ENCODE results near the gene HTATIP2. TPM values are rescaled to one million over a fixed set of nuclear protein-coding genes. Genes with fewer than 3 reads are reported as not detected.

Gene HTATIP2
- total RNA-seq, 4 donors from 2014 or later: 30.2 to 54.7 (median 43.7) TPM

DNA sequence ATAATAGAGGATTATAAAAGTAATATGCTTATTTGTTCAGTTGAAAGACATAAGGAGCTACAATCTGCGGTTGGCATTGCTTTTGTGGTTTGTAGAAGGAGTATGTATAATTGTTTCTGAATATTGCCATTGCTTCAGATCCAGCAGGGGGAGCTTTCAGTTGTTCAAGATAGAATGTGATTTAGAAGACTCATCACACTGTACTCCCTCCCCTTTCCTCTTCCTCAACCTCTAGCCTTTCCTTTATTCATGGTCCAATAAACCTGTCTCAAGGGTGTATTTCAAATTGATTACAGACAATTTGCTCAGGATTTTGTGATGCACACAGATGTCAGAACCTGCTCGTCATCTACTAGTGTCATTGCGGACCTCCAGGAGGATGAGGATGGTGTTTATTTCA lies 33.8 kb downstream of the HTATIP2 start:
- DNase-seq (ENCODE audit: extremely low spot score): no peak
- Histone ChIP-seq H3K27ac (replicated peaks in 1 of 4) (no peak overlapping the region), H3K9me3 (no peaks in the 10 kb centered on the region), H3K27me3 (no peaks in the 10 kb centered on the region), H3K4me1 (no peaks in the 10 kb centered on the region), H3K36me3 (peaks cover 12 to 69% (median 41%) of the 10 kb centered on the region in 4 donors), H3K4me3 (no peak overlapping the region)
- intact Hi-C loops (cut with DNase I): no loop called here
- WGBS: 81% methylated on average over 3 of the region's 3 CpGs
- TF ChIP-seq POLR2A (IDR thresholded peaks at IDR 0.05; ENCODE audit: low read depth) (no peak), POLR2AphosphoS5 (IDR thresholded peaks at IDR 0.05) (no peak), EP300 (IDR thresholded peaks at IDR 0.05) (no peak)
- TF ChIP-seq, protein P1, sequence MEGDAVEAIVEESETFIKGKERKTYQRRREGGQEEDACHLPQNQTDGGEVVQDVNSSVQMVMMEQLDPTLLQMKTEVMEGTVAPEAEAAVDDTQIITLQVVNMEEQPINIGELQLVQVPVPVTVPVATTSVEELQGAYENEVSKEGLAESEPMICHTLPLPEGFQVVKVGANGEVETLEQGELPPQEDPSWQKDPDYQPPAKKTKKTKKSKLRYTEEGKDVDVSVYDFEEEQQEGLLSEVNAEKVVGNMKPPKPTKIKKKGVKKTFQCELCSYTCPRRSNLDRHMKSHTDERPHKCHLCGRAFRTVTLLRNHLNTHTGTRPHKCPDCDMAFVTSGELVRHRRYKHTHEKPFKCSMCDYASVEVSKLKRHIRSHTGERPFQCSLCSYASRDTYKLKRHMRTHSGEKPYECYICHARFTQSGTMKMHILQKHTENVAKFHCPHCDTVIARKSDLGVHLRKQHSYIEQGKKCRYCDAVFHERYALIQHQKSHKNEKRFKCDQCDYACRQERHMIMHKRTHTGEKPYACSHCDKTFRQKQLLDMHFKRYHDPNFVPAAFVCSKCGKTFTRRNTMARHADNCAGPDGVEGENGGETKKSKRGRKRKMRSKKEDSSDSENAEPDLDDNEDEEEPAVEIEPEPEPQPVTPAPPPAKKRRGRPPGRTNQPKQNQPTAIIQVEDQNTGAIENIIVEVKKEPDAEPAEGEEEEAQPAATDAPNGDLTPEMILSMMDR (IDR thresholded peaks at IDR 0.05): peak; percentile 20 to 53 (median 30)

DNA sequence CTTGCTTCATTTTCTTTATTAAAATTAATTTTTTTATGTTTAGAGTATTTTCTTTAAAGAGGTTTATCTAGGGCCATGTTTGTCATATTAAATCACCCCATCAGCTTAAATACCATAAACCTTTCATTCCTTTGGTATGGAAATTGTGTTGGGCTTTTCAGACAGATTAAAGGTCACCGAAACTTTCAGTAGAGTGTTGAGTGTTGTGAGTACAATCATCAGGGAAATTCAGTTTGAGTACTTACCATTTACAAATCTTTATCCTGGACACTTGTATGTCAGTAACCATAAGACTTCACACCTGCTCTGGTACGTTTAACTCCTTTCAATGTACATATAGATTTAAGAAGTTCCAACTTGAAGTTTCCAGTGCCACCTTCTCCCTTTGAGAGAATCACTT lies 36.0 kb downstream of the HTATIP2 start:
- TF ChIP-seq POLR2AphosphoS5 (IDR thresholded peaks at IDR 0.05) (no peak), POLR2A (IDR thresholded peaks at IDR 0.05; ENCODE audit: low read depth) (no peak), EP300 (IDR thresholded peaks at IDR 0.05) (no peak)
- TF ChIP-seq, protein P1 (IDR thresholded peaks at IDR 0.05): no peak
- H3K4me3 ChIP-seq: no peak overlapping the region
- H3K9me3 ChIP-seq: no peaks in the 10 kb centered on the region
- 91% methylated on average over 2 of the region's 2 CpGs for WGBS
- H3K27me3 ChIP-seq: no peaks in the 10 kb centered on the region
- H3K36me3 ChIP-seq: peaks cover 16 to 68% (median 39%) of the 10 kb centered on the region in 4 donors
- no peaks in the 10 kb centered on the region for H3K4me1 ChIP-seq
- no peak overlapping the region for H3K27ac ChIP-seq (replicated peaks in 1 of 4)
- DNase-seq (ENCODE audit: extremely low spot score): no peak
- intact Hi-C loops (cut with DNase I): no loop called here

GRCh38 chr11:20403059-20403458 lies 39.5 kb downstream of the HTATIP2 start:
- DNase-seq (ENCODE audit: extremely low spot score): no peak
- no peaks in the 10 kb centered on the region for H3K4me1 ChIP-seq
- no peak overlapping the region for H3K27ac ChIP-seq (replicated peaks in 1 of 4)
- intact Hi-C loops (cut with DNase I): no loop called here
- TF ChIP-seq, protein P1 (IDR thresholded peaks at IDR 0.05): no peak
- TF ChIP-seq EP300 (IDR thresholded peaks at IDR 0.05): no peak
- TF ChIP-seq POLR2A (IDR thresholded peaks at IDR 0.05; ENCODE audit: low read depth): no peak
- H3K9me3 ChIP-seq: no peaks in the 10 kb centered on the region
- no peak overlapping the region for H3K4me3 ChIP-seq
- peaks cover 11 to 59% (median 38%) of the 10 kb centered on the region in 4 donors for H3K36me3 ChIP-seq
- 97% methylated on average over 1 of the region's 1 CpG for WGBS
- no peaks in the 10 kb centered on the region for H3K27me3 ChIP-seq

DNA sequence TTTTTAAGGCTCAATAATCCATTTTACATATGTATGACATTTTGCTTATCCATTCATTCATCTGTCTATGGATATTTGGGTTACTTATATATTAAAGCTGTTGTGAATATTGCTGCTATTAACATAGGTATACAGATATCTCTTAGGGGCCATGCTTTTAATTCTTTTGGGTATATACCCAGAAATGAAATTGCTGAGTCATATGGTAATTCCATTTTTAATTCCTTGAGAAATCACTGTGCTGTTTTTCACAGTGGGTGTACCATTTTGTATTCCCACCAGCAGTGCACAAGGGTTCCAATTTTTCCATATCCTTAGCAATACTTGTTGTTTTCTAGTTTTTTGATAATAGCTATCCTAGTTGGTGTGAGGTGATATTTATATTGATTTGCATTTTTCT lies 43.0 kb downstream of the HTATIP2 start:
- Histone ChIP-seq H3K27ac (replicated peaks in 1 of 4) (no peak overlapping the region), H3K4me1 (no peaks in the 10 kb centered on the region), H3K9me3 (no peaks in the 10 kb centered on the region), H3K27me3 (no peaks in the 10 kb centered on the region), H3K36me3 (peaks cover 14 to 70% (median 43%) of the 10 kb centered on the region in 4 donors), H3K4me3 (no peak overlapping the region)
- no peak for DNase-seq (ENCODE audit: extremely low spot score)
- TF ChIP-seq, protein P1 (IDR thresholded peaks at IDR 0.05): no peak
- TF ChIP-seq POLR2AphosphoS5 (IDR thresholded peaks at IDR 0.05) (no peak), EP300 (IDR thresholded peaks at IDR 0.05) (no peak), POLR2A (IDR thresholded peaks at IDR 0.05; ENCODE audit: low read depth) (no peak)
- intact Hi-C loops (cut with DNase I): no loop called here

DNA sequence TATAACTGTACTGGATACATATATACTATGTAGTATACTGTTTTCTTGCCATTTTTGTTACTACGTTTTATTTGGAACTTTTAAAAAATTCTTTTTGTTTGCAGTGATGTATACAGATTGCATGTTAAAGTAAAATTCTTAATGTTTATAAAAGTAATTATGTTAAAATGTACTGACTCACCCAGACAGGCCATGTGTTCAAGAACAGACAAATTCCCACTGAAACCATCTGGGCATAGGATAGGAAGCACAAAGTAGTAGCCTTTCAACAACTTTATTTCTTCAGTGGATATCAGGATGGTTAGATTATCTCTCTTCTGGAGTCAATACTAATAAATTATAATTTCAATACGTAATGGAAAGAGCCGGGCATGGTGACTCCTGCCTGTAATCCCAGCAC lies 43.8 kb downstream of the HTATIP2 start:
- no peaks in the 10 kb centered on the region for H3K4me1 ChIP-seq
- H3K27ac ChIP-seq (replicated peaks in 1 of 4): no peak overlapping the region
- H3K9me3 ChIP-seq: no peaks in the 10 kb centered on the region
- 63% methylated on average over 3 of the region's 3 CpGs for WGBS
- intact Hi-C loops (cut with DNase I): no loop called here
- TF ChIP-seq POLR2A (IDR thresholded peaks at IDR 0.05; ENCODE audit: low read depth) (no peak), EP300 (IDR thresholded peaks at IDR 0.05) (no peak), POLR2AphosphoS5 (IDR thresholded peaks at IDR 0.05) (no peak)
- TF ChIP-seq, protein P1 (IDR thresholded peaks at IDR 0.05): no peak
- no peaks in the 10 kb centered on the region for H3K27me3 ChIP-seq
- peaks cover 14 to 71% (median 44%) of the 10 kb centered on the region in 4 donors for H3K36me3 ChIP-seq
- DNase-seq (ENCODE audit: extremely low spot score): no peak
- H3K4me3 ChIP-seq: no peak overlapping the region
